HL-60 (cell line): ENCODE measurements around the gene VEGFD.

ENCODE experiments used
- CTCF ChIP-seq: IDR thresholded peaks from one replicate; pipeline ENCODE4 v1.5.1; 2011; ENCODE audit warnings: low read length, control low read depth, inconsistent platforms; ENCODE audit not compliant: insufficient read depth
- POLR2AphosphoS5 ChIP-seq: IDR thresholded peaks from 2 replicates; pipeline ENCODE4 v1.6.1; 2012; ENCODE audit warnings: low read depth
- REST ChIP-seq: IDR thresholded peaks from 2 replicates; pipeline ENCODE4 v1.6.1; 2012; ENCODE audit warnings: low read depth; ENCODE audit not compliant: insufficient replicate concordance

GRCh38 chrX:15350329-15350996, 33.8 kb downstream of the VEGFD start:
- TF ChIP-seq REST (no peak), CTCF (no peak), POLR2AphosphoS5 (no peak)
